Daoy (cell line): ENCODE measurements around the gene EIF5AL1. TPM values are rescaled to one million over a fixed set of nuclear protein-coding genes. Genes with fewer than 3 reads are reported as not detected.
"Not testable (repeated sequence)": the region's sequence is repeated elsewhere in the genome, so short reads cannot be mapped to it uniquely, and the experiment has no call there.

Experiments
- DNase-seq: peaks from one replicate; pipeline ENCODE4 v3.0.0-alpha.2; 2015; ENCODE audit warnings: low read depth
- total RNA-seq: library from RNA; depleted of rRNA; stranded (reverse); fragments of >200 nt; shearing (Covaris generic); gene quantifications from 2 replicates; pipeline ENCODE4 v1.2.3, GENCODE V29; 2014; rRNA removed

Gene EIF5AL1
- 0.54 and 0.57 TPM in 2 replicates for total RNA-seq

- DNase-seq = not testable (repeated sequence)
These were observed at the start of gene EIF5AL1 for GRCh38 chr10:79511891-79512583. Gene EIF5AL1 (plus strand): TSS chr10:79512533. CDS start chr10:79512650, 117 bp downstream.

- DNase-seq = no peak
These were observed 48.5 kb upstream of the EIF5AL1 start for GRCh38 chr10:79463578-79464496.

- no peak for DNase-seq
These were observed 47.0 kb upstream of the EIF5AL1 start for GRCh38 chr10:79465341-79465740.

GRCh38 chr10:79468015-79468560 is 44.2 kb upstream of the EIF5AL1 start:
- DNase-seq = no peak

DNA sequence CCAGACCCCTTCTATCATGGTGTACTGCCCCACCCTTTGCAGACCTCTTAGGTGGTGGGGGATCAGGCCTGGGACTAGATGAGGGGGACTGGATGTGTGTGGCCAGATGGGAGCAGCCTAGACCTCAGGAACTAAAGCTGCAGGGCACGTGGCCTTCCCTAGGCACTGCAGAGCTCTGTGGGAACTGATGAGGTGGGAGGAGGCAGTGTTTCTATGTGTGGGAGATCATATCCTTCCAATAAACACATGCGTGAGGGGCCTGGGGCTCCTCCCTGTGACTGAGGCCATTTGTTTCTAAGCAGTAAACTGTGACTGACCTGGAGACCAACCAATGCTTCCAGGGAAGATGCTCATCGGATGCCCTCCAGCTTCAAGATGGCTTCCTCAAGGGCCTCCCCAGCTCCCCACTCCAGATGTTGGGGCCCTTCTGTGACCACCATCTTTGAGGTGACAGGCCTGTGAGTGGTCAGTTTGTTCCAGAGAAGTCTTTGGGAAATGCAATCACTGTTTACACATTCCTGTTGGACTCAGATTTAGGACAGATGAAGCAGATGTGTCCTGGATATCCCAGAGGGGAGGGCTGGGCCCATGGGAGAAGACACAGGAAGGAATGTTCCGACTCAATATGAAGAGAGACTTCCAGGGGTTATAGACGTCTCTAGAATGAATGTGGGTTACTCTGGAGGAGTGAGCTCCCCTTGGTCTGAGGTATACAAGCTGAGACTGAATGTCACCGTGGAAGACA is 43.3 kb upstream of the EIF5AL1 start:
- no peak for DNase-seq

DNA sequence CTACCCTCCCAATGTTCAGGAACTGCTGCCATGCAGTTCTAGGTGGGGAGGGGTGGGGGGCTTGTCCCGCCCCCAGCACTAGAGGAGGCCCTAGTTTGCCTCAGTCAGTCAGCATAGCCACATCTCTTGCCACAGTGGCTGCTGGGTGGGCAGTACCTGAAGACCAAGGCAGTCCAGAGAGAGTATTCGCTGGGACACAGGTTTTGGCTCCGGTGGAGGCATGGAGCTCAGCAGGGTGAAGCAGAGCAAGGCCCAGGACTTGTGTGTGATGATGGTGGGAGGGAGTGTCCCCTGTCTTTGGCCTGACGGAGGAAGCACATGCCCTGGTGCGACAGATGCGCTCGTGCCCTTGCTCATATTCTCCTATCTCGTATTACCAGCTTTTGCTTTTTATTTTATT is 42.2 kb upstream of the EIF5AL1 start:
- DNase-seq = no peak

GRCh38 chr10:79471776-79472175 is 40.6 kb upstream of the EIF5AL1 start:
- no peak for DNase-seq

GRCh38 chr10:79472449-79472848 is 39.9 kb upstream of the EIF5AL1 start:
- DNase-seq = no peak

GRCh38 chr10:79472951-79473350 is 39.4 kb upstream of the EIF5AL1 start:
- no peak for DNase-seq

GRCh38 chr10:79473496-79474095 is 38.7 kb upstream of the EIF5AL1 start:
- DNase-seq = no peak

DNA sequence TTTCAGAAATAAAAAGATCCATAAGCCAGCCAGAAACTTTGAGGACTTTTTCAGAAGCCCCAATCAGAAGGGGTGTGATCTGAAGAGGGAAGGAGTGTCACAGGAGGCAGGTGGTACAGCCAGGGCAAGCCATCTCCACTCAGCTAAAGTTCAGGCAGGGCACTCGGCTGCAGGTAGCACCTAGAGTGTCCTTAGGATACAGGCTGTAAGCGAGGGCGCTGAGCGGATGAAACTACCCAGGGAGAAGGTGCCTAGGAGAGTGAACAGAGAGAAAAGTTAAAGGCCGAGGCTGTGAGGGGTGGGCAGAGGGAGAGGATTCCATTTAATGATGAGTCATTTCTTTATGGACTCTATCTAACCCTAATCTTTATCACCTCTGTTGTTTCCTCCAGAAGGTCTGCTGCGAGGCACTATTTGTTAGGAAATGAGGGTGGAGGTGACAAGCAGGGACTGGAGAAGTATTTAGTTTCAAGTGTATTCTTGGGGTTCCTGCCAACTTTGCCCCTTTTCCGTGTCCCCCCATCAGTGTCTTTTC is 37.1 kb upstream of the EIF5AL1 start:
- no peak for DNase-seq

GRCh38 chr10:79475877-79476276 is 36.5 kb upstream of the EIF5AL1 start:
- no peak for DNase-seq

DNA sequence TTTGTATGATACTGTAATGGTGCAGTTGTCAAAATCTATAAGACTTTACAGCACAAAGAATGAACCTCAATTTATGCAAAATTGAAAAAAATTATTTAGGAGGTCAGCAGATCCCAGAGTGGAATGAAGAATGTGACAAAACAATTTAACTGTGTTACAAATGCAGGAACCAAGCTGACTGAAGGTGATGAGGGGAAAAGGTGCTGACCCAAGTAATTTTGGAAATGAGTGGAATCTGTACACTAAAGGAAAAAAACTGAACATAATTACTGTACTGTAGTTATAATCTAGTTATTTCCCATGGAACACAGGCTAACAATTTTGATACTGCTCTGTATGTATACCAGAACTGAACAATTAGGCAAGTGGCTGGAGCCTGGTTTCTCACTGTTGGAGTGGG is 35.7 kb upstream of the EIF5AL1 start:
- no peak for DNase-seq

DNA sequence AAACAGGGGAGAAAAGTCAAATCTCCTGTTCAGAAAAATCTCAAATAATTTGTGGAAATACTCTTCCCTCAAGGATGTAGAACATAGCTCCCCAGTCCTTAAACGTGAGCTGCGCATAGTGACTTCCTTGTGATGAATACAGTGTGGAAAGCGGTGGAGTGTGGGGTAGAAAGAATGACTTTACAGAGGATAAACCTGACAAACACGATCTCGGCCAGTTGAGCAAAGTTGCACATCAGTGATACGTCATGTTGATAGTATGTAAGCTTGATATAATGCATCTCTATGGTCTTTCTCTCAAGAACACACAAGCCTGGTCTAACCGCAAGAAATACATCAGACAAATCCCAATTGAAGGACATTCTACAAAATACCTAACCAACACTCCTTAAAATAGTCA is 34.9 kb upstream of the EIF5AL1 start:
- DNase-seq = no peak

DNA sequence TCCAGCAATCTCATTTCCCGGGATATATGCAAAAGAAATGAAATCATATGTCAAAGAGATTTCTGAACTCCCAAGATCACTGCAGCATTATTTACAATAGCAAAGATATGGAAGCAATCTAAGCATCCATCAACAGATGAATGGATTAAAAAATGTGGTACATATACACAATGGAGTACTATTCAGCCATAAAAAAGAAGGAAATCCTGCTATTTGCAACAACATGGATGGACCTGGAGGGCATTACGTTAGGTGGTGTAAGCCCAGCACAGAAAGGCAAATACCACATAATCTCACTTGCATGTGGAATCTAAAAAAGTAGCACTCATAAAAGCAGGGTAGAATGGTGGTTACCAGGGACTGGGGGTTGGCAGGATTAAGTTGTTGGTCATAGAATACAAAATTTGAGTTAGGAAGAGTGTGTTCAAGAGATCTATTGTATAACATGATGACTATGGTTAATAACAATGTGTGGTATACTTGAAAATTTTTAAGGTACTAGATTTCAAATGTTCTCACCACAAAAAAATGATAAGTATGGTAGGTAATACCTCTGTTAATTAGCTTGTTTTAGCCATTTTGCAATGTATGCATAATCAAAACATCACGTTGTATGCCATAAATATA is 32.9 kb upstream of the EIF5AL1 start:
- no peak for DNase-seq

DNA sequence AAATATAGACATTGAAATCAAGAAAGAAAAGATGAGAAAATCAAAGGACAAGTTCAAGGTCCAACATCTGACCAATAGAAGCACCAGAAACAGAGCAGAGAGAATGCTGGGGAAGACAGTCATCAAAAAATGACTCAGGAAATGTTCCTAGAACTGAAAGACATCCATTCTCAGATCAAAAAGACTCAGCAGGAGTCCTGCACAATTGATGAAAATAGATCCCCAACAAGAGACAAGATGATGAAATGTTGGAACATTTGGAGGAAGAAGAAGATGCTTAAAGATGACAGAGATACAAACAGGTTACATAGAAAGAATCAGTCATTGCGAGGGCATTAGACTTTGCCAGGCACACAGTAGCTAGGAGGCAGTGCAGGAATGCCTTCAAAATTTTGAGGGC is 30.0 kb upstream of the EIF5AL1 start:
- DNase-seq = no peak

DNA sequence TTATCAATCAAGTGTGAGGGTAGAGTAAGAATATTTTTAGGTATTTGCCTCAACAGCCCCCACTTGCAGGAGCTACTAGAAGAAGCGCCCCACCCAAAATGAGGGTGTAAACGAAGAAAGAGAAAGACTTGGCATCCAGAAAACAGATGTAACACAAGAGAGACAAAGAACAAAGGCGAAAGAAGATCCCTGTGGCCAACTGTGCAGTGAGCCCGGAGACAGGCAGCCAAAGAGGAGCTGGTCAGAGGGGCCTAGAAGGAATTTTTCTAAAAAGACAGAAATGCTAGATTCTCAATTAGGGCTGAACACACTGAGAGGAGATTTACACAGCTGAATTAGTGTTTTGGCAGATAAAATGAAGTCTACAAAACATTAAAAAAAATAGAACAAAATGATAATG is 29.6 kb upstream of the EIF5AL1 start:
- no peak for DNase-seq

DNA sequence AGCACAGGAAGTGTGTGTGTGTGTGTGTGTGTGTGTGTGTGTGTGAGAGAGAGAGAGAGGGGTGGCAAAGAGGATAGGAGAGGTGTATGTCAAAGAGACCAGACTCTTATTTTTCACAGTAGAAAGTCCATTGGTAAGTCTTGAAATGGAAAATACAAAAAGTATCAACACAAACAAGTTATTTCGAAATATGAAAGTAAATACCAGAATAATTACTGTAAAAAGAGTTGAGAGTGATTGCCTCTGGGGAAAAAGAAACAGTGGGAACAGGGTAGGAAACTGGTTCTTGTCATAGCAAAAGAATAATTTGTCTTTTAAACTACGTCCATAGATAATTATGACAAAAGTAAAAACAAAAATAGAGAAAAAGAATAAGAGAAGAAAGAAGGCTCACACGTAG is 29.0 kb upstream of the EIF5AL1 start:
- DNase-seq = no peak

GRCh38 chr10:79483948-79484347 is 28.4 kb upstream of the EIF5AL1 start:
- no peak for DNase-seq

DNA sequence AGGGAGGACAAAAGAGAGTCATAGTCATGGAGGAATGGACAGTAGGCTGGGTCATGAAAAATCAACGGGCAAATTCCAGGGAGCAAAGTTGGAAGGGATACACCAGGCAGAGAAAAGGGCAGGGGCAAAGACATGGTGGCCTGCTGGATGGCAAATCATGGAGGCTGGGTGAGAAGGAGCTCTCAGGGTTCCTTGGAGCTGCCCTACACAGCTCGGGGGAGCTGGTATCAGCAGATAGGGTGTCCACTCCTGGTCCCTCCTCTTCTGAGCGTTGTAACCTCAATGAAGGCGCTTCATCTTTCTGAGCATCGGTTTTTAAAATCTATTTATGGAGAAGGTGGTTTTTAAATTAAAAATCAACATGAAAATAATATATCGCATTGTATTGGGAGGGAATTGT is 27.9 kb upstream of the EIF5AL1 start:
- no peak for DNase-seq
